SU-DHL-6 (cell line): ENCODE measurements around the gene RASSF4.
"Not testable (repeated sequence)": the region's sequence is repeated elsewhere in the genome, so short reads cannot be mapped to it uniquely, and the experiment has no call there.

Experiments
- H2AFZ ChIP-seq: fragments of 200-600 bp; sonication (generic); 2 replicates; pipeline ENCODE4 v1.6.1; 2014; ENCODE audit warnings: low read depth, mild to moderate bottlenecking, moderate library complexity, mixed read lengths, antibody characterized with exemption, low read length; ENCODE audit not compliant: severe bottlenecking
- H3F3A ChIP-seq: fragments of 200-600 bp; shearing (Covaris generic); 2 replicates; pipeline ENCODE4 v1.6.0; 2016; ENCODE audit warnings: antibody characterized with exemption, mild to moderate bottlenecking; ENCODE audit not compliant: insufficient read depth
- H3K27ac ChIP-seq: fragments of 200-600 bp; sonication (generic); 2 replicates; pipeline ENCODE4 v1.5.1; 2016; ENCODE audit warnings: low read depth, mild to moderate bottlenecking, low read length, moderate library complexity, mixed read lengths
- H3K27me3 ChIP-seq: fragments of 200-600 bp; sonication (generic), shearing (Covaris generic); 2 replicates; pipeline ENCODE4 v1.6.0; 2014; ENCODE audit warnings: mild to moderate bottlenecking, low read length
- H3K36me3 ChIP-seq: fragments of 200-600 bp; sonication (generic); 2 replicates; pipeline ENCODE4 v1.6.1; 2014; ENCODE audit warnings: mild to moderate bottlenecking, low read length, mixed read lengths
- H3K4me2 ChIP-seq: fragments of 300-600, 200-600 bp; shearing (Covaris generic), sonication (generic); 2 replicates; pipeline ENCODE4 v1.6.0; 2014; ENCODE audit warnings: low read length, low read depth, mild to moderate bottlenecking; ENCODE audit not compliant: poor library complexity, severe bottlenecking
- H3K4me3 ChIP-seq: fragments of 200-600 bp; sonication (generic); 2 replicates; pipeline ENCODE4 v1.5.1; 2014; ENCODE audit warnings: antibody characterized with exemption, low read length, mild to moderate bottlenecking, mixed read lengths; ENCODE audit not compliant: insufficient read depth, poor library complexity, severe bottlenecking
- H3K79me2 ChIP-seq: fragments of 200-600 bp; sonication (generic); 2 replicates; pipeline ENCODE4 v1.6.1; 2014; ENCODE audit warnings: mild to moderate bottlenecking, low read length, moderate library complexity; ENCODE audit not compliant: insufficient read depth
- H3K9ac ChIP-seq: fragments of 200-600 bp; sonication (generic); 2 replicates; pipeline ENCODE4 v1.7.0; 2014; ENCODE audit warnings: mild to moderate bottlenecking, low read length
- H3K9me2 ChIP-seq: fragments of 200-600 bp; sonication (generic); replicated peaks from 2 replicates; pipeline ENCODE4 v1.6.1; 2014; ENCODE audit warnings: low read length; ENCODE audit not compliant: insufficient read depth
- H3K9me3 ChIP-seq: fragments of 200-600 bp; sonication (generic); 2 replicates; pipeline ENCODE4 v1.6.1; 2014; ENCODE audit warnings: low read length, mixed read lengths; ENCODE audit not compliant: insufficient read depth
- H4K20me1 ChIP-seq: fragments of 200-600 bp; sonication (generic); 2 replicates; pipeline ENCODE4 v1.6.1; 2014; ENCODE audit warnings: low read depth, mild to moderate bottlenecking, antibody characterized with exemption, low read length, moderate library complexity, mixed read lengths
- EZH2phosphoT487 ChIP-seq: fragments of 200-600 bp; sonication (generic), shearing (Covaris generic); conservative IDR thresholded peaks from 2 replicates; pipeline ENCODE4 v1.6.1; 2018; ENCODE audit warnings: mild to moderate bottlenecking, antibody characterized with exemption, low read length, moderate library complexity, mixed read lengths
- TF ChIP-seq, protein P1 (sequence below): fragments of 200-600 bp; sonication (generic); IDR thresholded peaks from one replicate; pipeline ENCODE4 v1.5.1; 2017; ENCODE audit warnings: antibody characterized with exemption, mild to moderate bottlenecking, low read length, moderate library complexity; ENCODE audit not compliant: insufficient read depth, poor library complexity, severe bottlenecking

The RASSF4 gene

DNA sequence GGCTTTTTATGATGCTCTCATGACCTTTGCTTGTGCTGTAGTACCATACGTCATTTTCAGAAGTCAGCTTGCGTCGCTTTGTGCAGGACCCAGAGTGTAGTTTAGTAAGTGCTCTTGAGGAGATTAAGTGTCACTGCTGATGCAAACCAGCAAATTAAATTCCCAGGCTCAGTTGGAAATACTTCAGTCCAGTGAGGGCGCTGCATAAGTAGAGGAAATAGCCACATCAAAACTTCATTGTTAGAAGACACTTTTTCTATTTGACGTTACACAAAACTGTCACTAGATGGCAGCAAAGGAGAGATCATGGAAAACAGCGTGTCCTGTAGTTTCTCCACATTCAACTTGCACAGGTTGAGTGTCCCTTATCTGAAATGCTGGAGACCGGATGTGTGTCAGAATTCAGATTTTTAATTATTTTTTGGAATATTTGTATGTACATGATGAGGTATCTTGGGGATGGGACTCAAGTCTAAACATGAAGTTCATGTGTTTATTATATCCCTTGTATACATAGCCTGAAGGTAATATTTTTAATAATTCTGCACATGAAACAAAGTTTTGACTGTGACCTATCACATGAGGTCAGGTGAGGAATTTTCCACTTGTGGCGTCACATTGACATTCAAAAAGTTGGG, 49.0 kb downstream of the RASSF4 start:
- no peaks in the 10 kb centered on the region for H3F3A ChIP-seq
- no peaks in the 10 kb centered on the region for H3K9me3 ChIP-seq
- peaks cover 14% of the 10 kb centered on the region; the same call in 1 of the 2 replicates for H3K36me3 ChIP-seq
- no peak overlapping the region for H3K9ac ChIP-seq
- no peak overlapping the region for H3K4me2 ChIP-seq
- peaks cover 7% of the 10 kb centered on the region; the same call in 1 of the 2 replicates for H4K20me1 ChIP-seq
- no peaks in the 10 kb centered on the region for H3K79me2 ChIP-seq
- TF ChIP-seq EZH2phosphoT487: no peak
- TF ChIP-seq, protein P1, sequence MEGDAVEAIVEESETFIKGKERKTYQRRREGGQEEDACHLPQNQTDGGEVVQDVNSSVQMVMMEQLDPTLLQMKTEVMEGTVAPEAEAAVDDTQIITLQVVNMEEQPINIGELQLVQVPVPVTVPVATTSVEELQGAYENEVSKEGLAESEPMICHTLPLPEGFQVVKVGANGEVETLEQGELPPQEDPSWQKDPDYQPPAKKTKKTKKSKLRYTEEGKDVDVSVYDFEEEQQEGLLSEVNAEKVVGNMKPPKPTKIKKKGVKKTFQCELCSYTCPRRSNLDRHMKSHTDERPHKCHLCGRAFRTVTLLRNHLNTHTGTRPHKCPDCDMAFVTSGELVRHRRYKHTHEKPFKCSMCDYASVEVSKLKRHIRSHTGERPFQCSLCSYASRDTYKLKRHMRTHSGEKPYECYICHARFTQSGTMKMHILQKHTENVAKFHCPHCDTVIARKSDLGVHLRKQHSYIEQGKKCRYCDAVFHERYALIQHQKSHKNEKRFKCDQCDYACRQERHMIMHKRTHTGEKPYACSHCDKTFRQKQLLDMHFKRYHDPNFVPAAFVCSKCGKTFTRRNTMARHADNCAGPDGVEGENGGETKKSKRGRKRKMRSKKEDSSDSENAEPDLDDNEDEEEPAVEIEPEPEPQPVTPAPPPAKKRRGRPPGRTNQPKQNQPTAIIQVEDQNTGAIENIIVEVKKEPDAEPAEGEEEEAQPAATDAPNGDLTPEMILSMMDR: peak; percentile 92
- no peaks in the 10 kb centered on the region for H3K9me2 ChIP-seq
- H3K27me3 ChIP-seq: no peaks in the 10 kb centered on the region
- no peak overlapping the region for H2AFZ ChIP-seq
- H3K27ac ChIP-seq: no peak overlapping the region
- H3K4me3 ChIP-seq: no peak overlapping the region

DNA sequence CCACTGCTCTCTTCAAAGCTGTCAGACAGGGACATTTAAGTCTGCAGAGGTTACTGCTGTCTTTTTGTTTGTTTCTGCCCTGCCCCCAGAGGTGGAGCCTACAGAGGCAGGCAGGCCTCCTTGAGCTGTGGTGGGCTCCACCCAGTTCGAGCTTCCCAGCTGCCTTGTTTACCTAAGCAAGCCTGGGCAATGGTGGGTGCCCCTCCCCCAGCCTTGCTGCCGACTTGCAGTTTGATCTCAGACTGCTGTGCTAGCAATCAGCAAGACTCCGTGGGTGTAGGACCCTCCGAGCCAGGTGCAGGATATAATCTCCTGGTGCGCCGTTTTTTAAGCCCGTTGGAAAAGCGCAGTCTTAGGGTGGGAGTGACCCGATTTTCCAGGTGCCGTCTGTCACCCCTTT, 55.0 kb downstream of the RASSF4 start:
- H3K9ac ChIP-seq, H2AFZ ChIP-seq, H3K79me2 ChIP-seq, H3K27me3 ChIP-seq, H3F3A ChIP-seq, H3K9me3 ChIP-seq, H3K4me2 ChIP-seq, H3K36me3 ChIP-seq, H4K20me1 ChIP-seq, H3K27ac ChIP-seq, H3K4me3 ChIP-seq, H3K9me2 ChIP-seq: not testable (repeated sequence)

DNA sequence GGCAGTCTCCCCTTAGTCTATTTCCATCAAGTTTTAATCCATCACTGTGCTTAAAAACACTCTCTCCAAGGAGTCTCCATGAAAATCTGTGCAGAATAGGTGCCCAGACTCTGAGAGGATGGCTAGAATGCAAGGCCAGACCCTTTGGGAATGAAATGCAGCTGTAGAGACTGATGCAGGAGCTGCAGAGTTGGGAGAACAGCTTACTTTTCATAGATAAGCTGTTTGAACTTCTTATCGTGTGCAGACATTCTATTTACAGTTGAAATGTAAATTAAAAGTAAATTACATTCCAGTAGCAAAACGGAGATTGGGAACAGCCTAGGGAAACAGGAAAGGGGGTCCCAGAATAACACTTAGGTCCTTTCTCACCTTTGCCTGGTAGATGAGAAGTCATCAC, 56.0 kb downstream of the RASSF4 start:
- TF ChIP-seq EZH2phosphoT487: no peak
- TF ChIP-seq, protein P1: no peak
- Histone ChIP-seq H3K9me3 (no peaks in the 10 kb centered on the region), H3K27ac (no peak overlapping the region), H3F3A (no peaks in the 10 kb centered on the region), H3K9me2 (no peaks in the 10 kb centered on the region), H3K36me3 (no peaks in the 10 kb centered on the region), H3K79me2 (no peaks in the 10 kb centered on the region), H3K4me3 (no peak overlapping the region), H2AFZ (no peak overlapping the region), H4K20me1 (no peaks in the 10 kb centered on the region), H3K27me3 (no peaks in the 10 kb centered on the region), H3K4me2 (no peak overlapping the region), H3K9ac (no peak overlapping the region)

DNA sequence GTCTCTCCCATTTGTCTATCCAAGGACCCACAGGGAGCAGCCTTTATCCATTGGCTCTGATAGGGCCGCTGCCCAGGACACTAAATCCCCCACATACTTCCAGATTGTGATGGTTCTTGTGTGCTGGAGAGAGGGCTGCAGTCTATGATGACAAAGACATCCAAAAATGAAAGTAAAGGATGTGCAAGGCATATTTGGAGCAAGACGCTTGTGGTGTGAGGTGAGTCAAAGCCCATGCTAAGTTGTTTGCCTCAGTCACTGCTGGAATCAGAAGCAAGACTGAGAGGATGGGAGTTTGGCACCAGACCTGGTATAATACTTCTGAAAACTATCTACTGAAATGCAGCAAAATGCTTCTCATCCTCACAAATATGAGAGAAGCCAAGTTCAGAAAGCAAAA, 63.8 kb downstream of the RASSF4 start:
- Histone ChIP-seq H3K9ac (no peak overlapping the region), H3K4me2 (no peak overlapping the region), H3K9me2 (no peaks in the 10 kb centered on the region), H3K27ac (no peak overlapping the region), H3K9me3 (no peaks in the 10 kb centered on the region), H2AFZ (no peak overlapping the region), H3K27me3 (no peaks in the 10 kb centered on the region), H3F3A (no peaks in the 10 kb centered on the region), H3K36me3 (no peaks in the 10 kb centered on the region), H3K79me2 (no peaks in the 10 kb centered on the region), H4K20me1 (no peaks in the 10 kb centered on the region), H3K4me3 (no peak overlapping the region)
- TF ChIP-seq, protein P1: no peak
- no peak for TF ChIP-seq EZH2phosphoT487
